HG03066 (cell line): Measurements from ENCODE around the gene RUVBL1.

ENCODE experiments used
- ATAC-seq: cut with Tn5 transposase; IDR thresholded peaks from one replicate; pipeline ENCODE4 v1.9.1; 2021; ENCODE audit warnings: low read depth; ENCODE audit not compliant: unreplicated experiment

Gene RUVBL1

DNA sequence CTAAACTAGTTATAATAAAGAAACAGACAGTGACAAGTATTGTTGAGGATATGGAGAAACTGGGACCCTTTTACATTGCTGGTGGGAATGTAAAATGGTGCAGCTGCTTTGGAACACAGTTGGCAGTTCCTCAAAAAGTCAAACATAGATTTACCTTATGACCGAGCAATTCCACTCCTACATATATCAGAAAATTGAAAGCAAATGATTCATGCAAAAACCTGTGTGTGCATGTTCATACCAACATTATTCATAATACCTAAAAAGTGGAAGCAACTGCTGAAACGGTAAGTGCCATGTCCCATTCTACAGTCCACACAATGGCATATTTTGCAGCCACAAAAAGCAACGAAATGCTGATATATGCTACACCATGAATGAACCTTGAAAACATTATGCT, 83.6 kb downstream of the RUVBL1 start:
- ATAC-seq, result no peak

DNA sequence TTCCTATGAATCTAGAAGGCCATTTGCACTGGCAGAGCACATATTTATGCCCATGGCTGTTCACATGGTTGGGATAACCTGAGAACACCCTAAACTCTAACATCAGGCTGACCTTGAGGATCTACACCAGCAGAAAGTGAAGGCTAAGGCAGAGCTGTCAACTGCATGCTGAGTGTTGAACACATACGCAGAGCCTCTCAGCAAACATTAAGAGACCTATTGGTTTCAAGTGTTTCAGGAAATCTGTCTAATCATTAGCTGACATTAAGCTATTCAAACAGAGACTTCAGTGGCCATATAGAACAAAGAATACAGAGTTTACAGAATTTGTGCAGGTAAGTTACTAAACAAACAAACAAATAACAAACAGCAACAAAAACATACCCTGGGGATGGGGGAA, 87.5 kb downstream of the RUVBL1 start:
- ATAC-seq, result no peak

DNA sequence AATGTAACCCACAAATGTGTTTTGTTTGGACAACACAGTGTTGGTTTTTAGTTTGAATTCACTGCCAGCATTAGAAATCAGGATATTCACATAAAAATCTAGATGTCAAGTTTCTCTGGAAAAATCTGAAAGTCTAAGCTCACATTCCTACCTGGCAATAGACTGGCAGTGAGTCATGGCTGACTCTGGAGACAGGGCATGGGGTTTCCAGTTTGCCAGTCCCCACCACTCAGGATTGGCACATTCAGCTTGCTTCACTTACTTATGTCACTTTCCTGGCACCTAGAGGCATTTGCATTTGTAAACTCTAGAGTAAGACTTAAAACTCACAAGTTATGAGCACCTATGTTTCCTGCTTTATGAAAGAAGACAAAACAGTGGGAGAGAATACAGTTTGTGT, 90.5 kb downstream of the RUVBL1 start:
- no peak for ATAC-seq
